Spleen (tissue), 11 donors: ENCODE measurements around the gene IGLL5. TPM values are rescaled to one million over a fixed set of nuclear protein-coding genes. Genes with fewer than 3 reads are reported as not detected.

Experiments used
- DNase-seq: peaks from one replicate; pipeline ENCODE4 v3.0.0-alpha.2; 2020
- H3K27ac ChIP-seq, 8 donors: fragments of 200-600 bp; sonication (generic) in 7 of 8; 1 replicate in 4 of 8; 2 replicates in 4 of 8; pipeline versions ENCODE4 v1.5.0 to v1.8.0; 2016 to 2021; ENCODE audit warnings: inconsistent platforms in 4 of 8, mild to moderate bottlenecking in 4 of 8, moderate library complexity in 1 of 8
- H3K27me3 ChIP-seq, 7 donors: fragments of 200-600 bp; sonication (generic) in 6 of 7; replicated peaks in 1 of 7; 1 replicate in 4 of 7; 2 replicates in 3 of 7; pipeline versions ENCODE4 v1.5.0 to v1.8.0; 2016 to 2021; ENCODE audit warnings: inconsistent platforms in 3 of 7, mild to moderate bottlenecking in 1 of 7
- H3K36me3 ChIP-seq, 6 donors: fragments of 200-600 bp; sonication (generic) in 5 of 6; 1 replicate in 4 of 6; 2 replicates in 2 of 6; pipeline versions ENCODE4 v1.5.0 to v1.8.0; 2016 to 2021; ENCODE audit warnings: inconsistent platforms in 2 of 6
- H3K4me1 ChIP-seq, 6 donors: fragments of 200-600 bp; sonication (generic) in 5 of 6; 1 replicate in 3 of 6; 2 replicates in 3 of 6; pipeline versions ENCODE4 v1.5.0 to v1.8.0; 2016 to 2021; ENCODE audit warnings: inconsistent platforms in 3 of 6
- H3K4me3 ChIP-seq, 8 donors: fragments of 200-600 bp; sonication (generic) in 7 of 8; 1 replicate in 4 of 8; 2 replicates in 4 of 8; pipeline versions ENCODE4 v1.5.0 to v1.8.0; 2016 to 2021; ENCODE audit warnings: inconsistent platforms in 4 of 8, mild to moderate bottlenecking in 4 of 8, moderate library complexity in 2 of 8
- H3K9me3 ChIP-seq, 8 donors: fragments of 200-600 bp; sonication (generic) in 7 of 8; 1 replicate in 4 of 8; 2 replicates in 4 of 8; pipeline versions ENCODE4 v1.5.0 to v1.8.0; 2016 to 2021; ENCODE audit warnings: inconsistent platforms in 4 of 8
- POLR2A ChIP-seq, 3 donors: fragments of 450-650 bp; IDR thresholded peaks; one replicate each; pipeline ENCODE4 v1.5.1; 2017; ENCODE audit warnings: antibody characterized with exemption in 3 of 3, mild to moderate bottlenecking in 1 of 3
- POLR2AphosphoS5 ChIP-seq, 3 donors: sonication (generic); formaldehyde crosslinking; IDR thresholded peaks; one replicate each; pipeline ENCODE4 v1.5.1; 2017; ENCODE audit warnings: antibody characterized with exemption in 3 of 3
- WGBS, 5 donors: extraction: QIAGEN DNeasy Blood & Tissue Kit in 3 of 5; methylation state at CpG; one replicate each; pipeline versions ENCODE4 v1.1.5 to v1.1.7; 2013 to 2018; 5-methylcytosine and 5-hydroxymethylcytosine counted together
- intact Hi-C: fragments of 100-400 bp; cut with DNase I; formaldehyde crosslinking; loops from one replicate; pipeline ENCODE4 v1.15.0; 2023; ENCODE audit warnings: low total_unique reads
- polyA plus RNA-seq, 3 donors: library from polyadenylated mRNA; stranded (reverse); fragments of 200-250 nt; gene quantifications; one replicate each; pipeline ENCODE4 v1.2.1, GENCODE V29; 2013
- total RNA-seq, 7 donors: library from RNA; depleted of rRNA in 3 of 7; stranded (reverse); fragments of >200 nt in 3 of 7; fragmentation: NEBNext Ultra II Directional in 4 of 7; extraction: Animal tissue kit (Norgen Biotek cat#: 25700) in 4 of 7; gene quantifications; one replicate each; pipeline versions ENCODE4 v1.1.0 to v1.2.1, GENCODE V29; 2016 to 2021
- TF ChIP-seq, protein P1 (sequence below), 11 experiments: fragments of 200-600 bp in 7 of 11; fragments of 450-650 bp in 4 of 11; sonication (generic) in 4 of 11; IDR thresholded peaks in 8 of 11; conservative IDR thresholded peaks in 3 of 11; 1 replicate in 7 of 11; 2 replicates in 4 of 11; pipeline versions ENCODE4 v1.4.0 to v1.8.0; 2016 to 2021; ENCODE audit warnings: antibody characterized with exemption in 11 of 11, inconsistent platforms in 4 of 11, mild to moderate bottlenecking in 1 of 11
- donor health status: healthy with polysubstance abuse.
- donor health status: DM: no; HTN: no; CAD: no; lungs with moderate emphysema.
- donor health status: DM: no; HTN: no; CAD: no.
- donor health status: Bipolar disorder and iron deficiency.
- donor health status: healthy.
- donor health status: DM: no; HTN: no; CAD: no.
- donor health status: DM: yes; HTN: yes; CAD: no.

Gene IGLL5
- total and polyA plus RNA-seq, 10 donors = 55.9 to 720 (median 127) TPM

DNA sequence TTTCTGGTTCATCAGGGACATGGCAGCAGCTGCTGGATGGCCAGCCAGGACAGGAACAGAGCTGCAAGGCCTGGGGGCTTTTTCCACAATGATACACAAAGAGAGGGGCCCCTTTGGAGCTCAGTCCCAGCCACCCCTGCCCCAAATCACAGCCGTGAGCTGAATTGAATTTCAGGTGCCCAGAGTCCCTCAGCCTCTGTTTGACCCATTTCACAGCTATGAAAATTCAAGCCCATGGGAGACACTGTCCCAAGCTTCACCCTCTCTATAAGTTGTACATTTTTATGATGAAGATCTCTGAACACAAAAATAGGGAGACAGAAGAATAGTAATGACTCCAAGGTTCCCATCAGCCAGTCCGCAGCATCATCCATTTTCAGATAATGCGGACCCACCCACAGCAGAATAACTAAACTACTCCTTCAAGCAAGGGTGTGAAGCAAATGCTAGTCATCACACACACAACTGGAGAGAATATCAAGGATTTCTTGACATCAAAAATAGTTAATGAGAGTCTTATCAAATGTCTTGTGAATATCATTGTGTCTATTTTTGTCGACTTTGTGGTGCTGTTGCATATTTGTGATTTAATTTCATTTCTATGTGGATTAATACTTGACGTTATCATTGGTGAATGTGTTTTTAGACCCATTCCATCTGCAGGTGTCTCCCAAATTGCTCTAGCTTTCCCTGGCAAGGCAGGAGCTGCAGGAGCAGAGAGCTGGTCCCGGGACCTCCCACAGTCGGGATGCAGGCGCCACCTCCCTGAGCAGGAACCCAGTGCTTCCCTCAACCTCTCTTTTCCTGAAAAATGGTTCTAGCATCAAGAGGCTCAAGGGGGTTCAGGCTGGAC is 24.7 kb downstream of the IGLL5 start:
- no peaks in the 10 kb centered on the region for H3K9me3 ChIP-seq
- WGBS, 5 donors = 84 to 93% (median 86%) methylated on average over 8 of the region's 8 CpGs
- intact Hi-C loops = no loop called here
- DNase-seq = peak; percentile 57
- TF ChIP-seq POLR2AphosphoS5 (IDR thresholded peaks at IDR 0.05) (no peak), POLR2A (IDR thresholded peaks at IDR 0.05) (no peak)
- TF ChIP-seq, protein P1, sequence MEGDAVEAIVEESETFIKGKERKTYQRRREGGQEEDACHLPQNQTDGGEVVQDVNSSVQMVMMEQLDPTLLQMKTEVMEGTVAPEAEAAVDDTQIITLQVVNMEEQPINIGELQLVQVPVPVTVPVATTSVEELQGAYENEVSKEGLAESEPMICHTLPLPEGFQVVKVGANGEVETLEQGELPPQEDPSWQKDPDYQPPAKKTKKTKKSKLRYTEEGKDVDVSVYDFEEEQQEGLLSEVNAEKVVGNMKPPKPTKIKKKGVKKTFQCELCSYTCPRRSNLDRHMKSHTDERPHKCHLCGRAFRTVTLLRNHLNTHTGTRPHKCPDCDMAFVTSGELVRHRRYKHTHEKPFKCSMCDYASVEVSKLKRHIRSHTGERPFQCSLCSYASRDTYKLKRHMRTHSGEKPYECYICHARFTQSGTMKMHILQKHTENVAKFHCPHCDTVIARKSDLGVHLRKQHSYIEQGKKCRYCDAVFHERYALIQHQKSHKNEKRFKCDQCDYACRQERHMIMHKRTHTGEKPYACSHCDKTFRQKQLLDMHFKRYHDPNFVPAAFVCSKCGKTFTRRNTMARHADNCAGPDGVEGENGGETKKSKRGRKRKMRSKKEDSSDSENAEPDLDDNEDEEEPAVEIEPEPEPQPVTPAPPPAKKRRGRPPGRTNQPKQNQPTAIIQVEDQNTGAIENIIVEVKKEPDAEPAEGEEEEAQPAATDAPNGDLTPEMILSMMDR (IDR thresholded peaks at IDR 0.05 in 8 of 11, conservative IDR thresholded peaks at IDR 0.05 in 3 of 11) = no peak
- H3K4me3 ChIP-seq = no peak overlapping the region
- peaks cover 0 to 43% (median 15%) of the 10 kb centered on the region in 6 donors for H3K4me1 ChIP-seq
- peak overlapping the region in 1 of 8 donors; percentile 67 for H3K27ac ChIP-seq
- H3K27me3 ChIP-seq = no peaks in the 10 kb centered on the region
- H3K36me3 ChIP-seq = no peaks in the 10 kb centered on the region

DNA sequence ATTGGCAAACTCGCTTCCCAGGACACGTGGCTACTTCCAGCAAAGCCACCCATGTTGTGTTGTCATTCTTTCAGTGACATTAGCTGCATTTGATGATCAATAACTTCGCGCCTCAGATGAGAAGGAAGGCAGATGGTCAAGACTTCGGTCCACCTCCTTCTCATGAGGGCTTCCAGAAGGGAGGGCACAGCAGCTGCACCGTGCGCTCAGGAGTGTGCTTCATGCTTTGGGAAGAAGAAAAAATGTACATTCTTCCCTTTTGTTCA is 25.3 kb downstream of the IGLL5 start:
- Histone ChIP-seq H3K27ac (peak overlapping the region in 1 of 8 donors; percentile 37), H3K9me3 (no peaks in the 10 kb centered on the region), H3K4me3 (no peak overlapping the region), H3K36me3 (no peaks in the 10 kb centered on the region), H3K27me3 (no peaks in the 10 kb centered on the region), H3K4me1 (peaks cover 0 to 43% (median 15%) of the 10 kb centered on the region in 6 donors)
- TF ChIP-seq POLR2AphosphoS5 (IDR thresholded peaks at IDR 0.05) = no peak
- TF ChIP-seq, protein P1 (IDR thresholded peaks at IDR 0.05 in 8 of 11, conservative IDR thresholded peaks at IDR 0.05 in 3 of 11) = no peak
- no peak for TF ChIP-seq POLR2A (IDR thresholded peaks at IDR 0.05)
- WGBS, 5 donors = 87 to 92% (median 89%) methylated on average over 7 of the region's 7 CpGs
- intact Hi-C loops = no loop called here
- no peak for DNase-seq

DNA sequence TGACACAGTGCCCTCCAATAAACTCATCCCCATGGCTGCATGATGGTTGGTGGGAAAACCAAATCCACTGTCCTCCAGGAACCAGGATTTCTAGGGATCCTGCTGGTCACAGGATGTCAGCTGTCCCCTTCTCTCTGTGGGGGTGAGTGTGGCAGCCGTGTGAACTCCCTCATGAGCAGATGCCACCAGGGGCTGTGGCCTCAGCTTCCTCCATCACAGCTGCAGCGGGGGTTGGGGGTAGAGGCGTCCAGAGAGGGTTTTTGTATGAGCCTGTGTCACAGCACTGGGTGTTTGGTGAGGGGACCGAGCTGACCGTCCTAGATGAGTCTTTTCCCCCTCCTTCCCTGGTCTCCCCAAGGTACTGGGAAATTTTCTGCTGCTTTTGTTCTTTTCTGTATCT is 26.4 kb downstream of the IGLL5 start:
- DNase-seq = peak; percentile 87

More for the DNA sequence above, 26.4 kb downstream of the IGLL5 start:
- peak overlapping the region in 5 of 8 donors; percentile 15 to 64 (median 51) for H3K27ac ChIP-seq
- H3K36me3 ChIP-seq = no peaks in the 10 kb centered on the region
- WGBS, 5 donors = 41 to 54% (median 50%) methylated on average over 4 to 5 of the region's 5 CpGs
- H3K4me1 ChIP-seq = peaks cover 0 to 43% (median 15%) of the 10 kb centered on the region in 6 donors
- intact Hi-C loops = no loop called here
- H3K9me3 ChIP-seq = no peaks in the 10 kb centered on the region
- H3K4me3 ChIP-seq = no peak overlapping the region
- TF ChIP-seq, protein P1 (IDR thresholded peaks at IDR 0.05 in 8 of 11, conservative IDR thresholded peaks at IDR 0.05 in 3 of 11) = no peak
- peak in 1 of 3 donors; percentile 55 for TF ChIP-seq POLR2AphosphoS5 (IDR thresholded peaks at IDR 0.05)
- H3K27me3 ChIP-seq = no peaks in the 10 kb centered on the region
